ENCODE results near the gene MTG1.

The MTG1 gene

GRCh38 chr10:133446979-133447378 lies 53.0 kb downstream of the MTG1 start:
- H3K27ac ChIP-seq = no peak overlapping the region
- TF ChIP-seq CTCF (conservative IDR thresholded peaks at IDR 0.05) (no peak), ZFX (IDR thresholded peaks at IDR 0.05) (no peak)

DNA sequence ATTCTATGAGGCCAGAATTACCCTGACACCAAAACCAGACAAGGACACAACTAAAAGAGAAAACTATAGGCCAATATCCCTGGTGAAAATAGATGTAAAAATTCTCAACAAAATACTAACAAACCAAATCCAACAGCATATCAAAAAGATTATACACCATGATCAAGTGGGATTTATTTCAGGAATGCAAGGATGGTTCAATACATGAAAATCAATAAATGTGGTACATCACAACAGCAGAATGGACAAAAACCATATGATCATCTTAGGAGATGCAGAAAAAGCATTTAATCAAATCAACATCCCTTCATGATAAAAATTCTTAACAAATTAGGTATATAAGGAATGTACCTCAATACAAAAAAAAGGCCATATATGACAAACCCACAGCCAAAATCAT lies 54.2 kb downstream of the MTG1 start:
- H3K27ac ChIP-seq = no peak overlapping the region
- no peak for TF ChIP-seq ZFX (IDR thresholded peaks at IDR 0.05)
- no peak for TF ChIP-seq CTCF (conservative IDR thresholded peaks at IDR 0.05)

- no peak overlapping the region for H3K27ac ChIP-seq
- TF ChIP-seq CTCF (conservative IDR thresholded peaks at IDR 0.05) = no peak
- no peak for TF ChIP-seq ZFX (IDR thresholded peaks at IDR 0.05)
Observed at GRCh38 chr10:133451346-133451745, 57.4 kb downstream of the MTG1 start.

GRCh38 chr10:133452453-133452852 lies 58.5 kb downstream of the MTG1 start:
- H3K27ac ChIP-seq = no peak overlapping the region
- no peak for TF ChIP-seq CTCF (conservative IDR thresholded peaks at IDR 0.05)
- no peak for TF ChIP-seq ZFX (IDR thresholded peaks at IDR 0.05)

GRCh38 chr10:133453516-133454203 lies 59.7 kb downstream of the MTG1 start, which contains the start of gene SCART1:
SCART1 (plus strand) TSS chr10:133453945; CDS start chr10:133453998, 53 bp downstream.
- TF ChIP-seq CTCF (conservative IDR thresholded peaks at IDR 0.05) (no peak), ZFX (IDR thresholded peaks at IDR 0.05) (no peak)
- H3K27ac ChIP-seq = no peak within 1 kb of the TSS

DNA sequence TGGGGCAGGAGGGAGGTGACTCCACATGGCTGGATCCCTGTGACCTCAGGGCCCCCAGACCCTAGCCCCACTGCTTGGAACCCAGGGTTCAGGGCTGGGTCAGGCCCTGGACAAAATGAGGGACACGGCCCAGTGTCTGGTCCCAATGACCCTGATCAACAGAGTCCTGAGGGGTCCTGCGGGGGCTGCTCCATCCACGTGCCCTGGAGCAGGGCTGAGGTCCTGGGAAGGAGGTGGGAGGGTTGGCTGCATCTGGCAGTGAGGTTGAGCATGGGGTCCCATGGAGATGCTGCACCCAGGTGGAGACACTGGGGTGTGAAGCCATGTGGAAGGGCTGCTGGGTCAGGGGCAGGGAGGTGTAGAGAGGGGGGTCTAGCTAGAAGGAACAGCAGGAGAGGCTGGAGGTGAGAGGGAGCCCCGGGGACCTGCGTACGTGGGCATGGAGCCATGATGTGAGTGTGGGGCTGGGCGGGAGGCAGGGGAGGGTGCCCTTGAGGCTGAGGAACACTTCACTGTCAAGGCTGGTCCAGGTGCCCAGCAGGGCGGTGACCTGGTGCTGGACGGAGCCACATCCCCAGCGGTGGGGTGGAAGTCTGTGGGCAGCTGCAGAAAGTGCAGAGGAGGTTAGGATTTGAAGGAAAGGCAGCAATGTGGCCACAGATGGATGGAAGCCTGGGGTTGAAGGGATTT lies 60.4 kb downstream of the MTG1 start:
- H3K27ac ChIP-seq = no peak overlapping the region
- TF ChIP-seq CTCF (conservative IDR thresholded peaks at IDR 0.05) (no peak), ZFX (IDR thresholded peaks at IDR 0.05) (no peak)

DNA sequence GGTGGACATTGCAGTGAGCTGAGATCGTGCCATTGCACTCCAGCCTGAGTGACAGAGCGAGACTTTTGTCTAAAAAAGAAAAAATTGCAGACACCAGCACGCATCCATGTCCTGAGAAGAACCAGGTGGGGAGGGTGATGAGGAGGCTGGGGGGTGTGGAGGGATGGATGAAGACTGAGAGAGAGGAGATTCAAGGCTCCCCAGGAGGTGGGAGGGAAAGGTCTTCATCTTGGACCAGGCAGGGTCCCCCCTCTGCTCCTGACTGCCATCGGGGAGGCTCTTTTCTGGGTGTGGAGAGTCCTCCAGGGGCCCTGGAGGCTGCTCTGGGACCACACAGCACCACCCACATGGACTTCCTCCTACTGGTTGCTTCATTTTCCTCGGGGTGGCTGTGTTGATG lies 61.2 kb downstream of the MTG1 start:
- TF ChIP-seq CTCF (conservative IDR thresholded peaks at IDR 0.05) = no peak
- no peak for TF ChIP-seq ZFX (IDR thresholded peaks at IDR 0.05)
- no peak overlapping the region for H3K27ac ChIP-seq
